ENCODE results near the gene A3GALT2.

A3GALT2 gene

GRCh38 chr1:33273961-33274371 lies 46.9 kb downstream of the A3GALT2 start:
- TF ChIP-seq CTCF (IDR thresholded peaks at IDR 0.05): no peak
- peak overlapping the region in 1 of 2 donors; percentile 10 for H3K27ac ChIP-seq
- no peak for DNase-seq (ENCODE audit: low spot score)
- H3K4me3 ChIP-seq: no peak overlapping the region

- peak overlapping the region in 1 of 2 donors; percentile 59 for H3K27ac ChIP-seq
Measured at GRCh38 chr1:33273406-33273805, 47.5 kb downstream of the A3GALT2 start.

GRCh38 chr1:33272930-33273329 lies 48.0 kb downstream of the A3GALT2 start:
- no peak overlapping the region for H3K4me3 ChIP-seq
- peak; percentile 16 for DNase-seq (ENCODE audit: low spot score)
- H3K27ac ChIP-seq: peak overlapping the region; percentile 1 to 59
- no peak for TF ChIP-seq CTCF (IDR thresholded peaks at IDR 0.05)

More at GRCh38 chr1:33273406-33273805, 47.5 kb downstream of the A3GALT2 start:
- no peak for TF ChIP-seq CTCF (IDR thresholded peaks at IDR 0.05)
- peak; percentile 28 for DNase-seq (ENCODE audit: low spot score)
- H3K4me3 ChIP-seq: no peak overlapping the region

- Histone ChIP-seq H3K27ac (peak overlapping the region; percentile 1 to 59), H3K4me3 (no peak overlapping the region)
- no peak for DNase-seq (ENCODE audit: low spot score)
- TF ChIP-seq CTCF (IDR thresholded peaks at IDR 0.05): no peak
Measured at GRCh38 chr1:33272509-33272908, 48.4 kb downstream of the A3GALT2 start.

GRCh38 chr1:33271666-33272505 lies 49.0 kb downstream of the A3GALT2 start:
- Histone ChIP-seq H3K4me3 (no peak overlapping the region), H3K27ac (peak overlapping the region in 1 of 2 donors; percentile 59)
- no peak for TF ChIP-seq CTCF (IDR thresholded peaks at IDR 0.05)
- no peak for DNase-seq (ENCODE audit: low spot score)

GRCh38 chr1:33270808-33271465 lies 50.0 kb downstream of the A3GALT2 start:
- peak overlapping the region in 1 of 2 donors; percentile 59 for H3K27ac ChIP-seq
- DNase-seq (ENCODE audit: low spot score): no peak
- H3K4me3 ChIP-seq: no peak overlapping the region
- TF ChIP-seq CTCF (IDR thresholded peaks at IDR 0.05): no peak
